Ovary (tissue), 9 donors: ENCODE measurements around the gene TMC8. TPM values are rescaled to one million over a fixed set of nuclear protein-coding genes. Genes with fewer than 3 reads are reported as not detected.

Experiments
- DNase-seq, 5 donors: peaks; one replicate each; pipeline ENCODE4 v3.0.0-alpha.2; 2019 to 2020
- H3K27ac ChIP-seq, 2 donors: fragments of 200-600 bp; one replicate each; pipeline versions ENCODE4 v1.5.1 to v1.8.0; 2019 to 2022
- H3K27me3 ChIP-seq: fragments of 200-600 bp; one replicate; pipeline ENCODE4 v1.8.0; 2022
- H3K36me3 ChIP-seq: fragments of 200-600 bp; sonication (generic); one replicate; pipeline ENCODE4 v1.5.1; 2019
- H3K4me1 ChIP-seq: one replicate; pipeline ENCODE4 v1.8.1; 2013; ENCODE audit warnings: mild to moderate bottlenecking, moderate library complexity; ENCODE audit not compliant: insufficient read depth
- H3K4me3 ChIP-seq: fragments of 200-600 bp; sonication (generic); one replicate; pipeline ENCODE4 v1.5.1; 2017
- H3K9me3 ChIP-seq, 2 donors: fragments of 200-600 bp in 1 of 2; sonication (generic) in 1 of 2; one replicate each; pipeline versions ENCODE4 v1.5.1 to v1.8.1; 2013 to 2019; ENCODE audit warnings: mild to moderate bottlenecking in 1 of 2, moderate library complexity in 1 of 2
- CTCF ChIP-seq, 3 donors: fragments of 450-650 bp in 2 of 3; fragments of 200-600 bp in 1 of 3; IDR thresholded peaks; one replicate each; pipeline versions ENCODE4 v1.5.1 to v1.8.0; 2016 to 2022; ENCODE audit warnings: antibody characterized with exemption in 3 of 3, mild to moderate bottlenecking in 1 of 3
- EP300 ChIP-seq: sonication (generic); formaldehyde crosslinking; IDR thresholded peaks from one replicate; pipeline ENCODE4 v1.6.1; 2017; ENCODE audit warnings: antibody characterized with exemption
- POLR2A ChIP-seq: fragments of 450-650 bp; IDR thresholded peaks from one replicate; pipeline ENCODE4 v1.6.1; 2017; ENCODE audit warnings: antibody characterized with exemption, mild to moderate bottlenecking, moderate library complexity
- WGBS, 3 donors: extraction: QIAGEN DNeasy Blood & Tissue Kit in 1 of 3; methylation state at CpG; one replicate each; pipeline versions ENCODE4 v1.1.5 to v1.1.7; 2013 to 2017; 5-methylcytosine and 5-hydroxymethylcytosine counted together
- intact Hi-C, 4 donors: fragments of 100-400 bp; cut with DNase I; formaldehyde crosslinking; loops; one replicate each; pipeline versions ENCODE4 v1.11.0 to v1.15.1; 2022 to 2023
- polyA plus RNA-seq, 2 donors: library from polyadenylated mRNA; stranded (reverse); fragments of 200-250 nt in 1 of 2; fragments of 350-450 nt in 1 of 2; fragmentation: Illumina TruSeq in 1 of 2; extraction: RNeasy Lipid Tissue Mini Kit (QIAGEN cat#74804) in 1 of 2; gene quantifications; one replicate each; pipeline ENCODE4 v1.2.3, GENCODE V29; 2013 to 2014
- total RNA-seq, 7 donors: library from RNA; depleted of rRNA in 2 of 7; stranded (reverse); fragments of >200 nt in 2 of 7; fragmentation: NEBNext Ultra II Directional in 3 of 7; extraction: Animal tissue kit (Norgen Biotek cat#: 25700) in 3 of 7; gene quantifications; one replicate each; pipeline versions ENCODE4 v1.1.0 to v1.2.4, GENCODE V29; 2016 to 2023
- donor health status: DM: no; HTN: no; CAD: no; lungs with moderate emphysema.
- donor health status: DM: no; HTN: no; CAD: no.
- donor health status: Bipolar disorder and iron deficiency.
- donor health status: DM: yes; HTN: yes; CAD: no.
- donor health status: DM: no; HTN: no; CAD: no.
- donor health status: DM: yes; HTN: yes; CAD: no.

Gene TMC8
- total and polyA plus RNA-seq, 9 donors: 0.94 to 4.2 (median 2.4) TPM

DNA sequence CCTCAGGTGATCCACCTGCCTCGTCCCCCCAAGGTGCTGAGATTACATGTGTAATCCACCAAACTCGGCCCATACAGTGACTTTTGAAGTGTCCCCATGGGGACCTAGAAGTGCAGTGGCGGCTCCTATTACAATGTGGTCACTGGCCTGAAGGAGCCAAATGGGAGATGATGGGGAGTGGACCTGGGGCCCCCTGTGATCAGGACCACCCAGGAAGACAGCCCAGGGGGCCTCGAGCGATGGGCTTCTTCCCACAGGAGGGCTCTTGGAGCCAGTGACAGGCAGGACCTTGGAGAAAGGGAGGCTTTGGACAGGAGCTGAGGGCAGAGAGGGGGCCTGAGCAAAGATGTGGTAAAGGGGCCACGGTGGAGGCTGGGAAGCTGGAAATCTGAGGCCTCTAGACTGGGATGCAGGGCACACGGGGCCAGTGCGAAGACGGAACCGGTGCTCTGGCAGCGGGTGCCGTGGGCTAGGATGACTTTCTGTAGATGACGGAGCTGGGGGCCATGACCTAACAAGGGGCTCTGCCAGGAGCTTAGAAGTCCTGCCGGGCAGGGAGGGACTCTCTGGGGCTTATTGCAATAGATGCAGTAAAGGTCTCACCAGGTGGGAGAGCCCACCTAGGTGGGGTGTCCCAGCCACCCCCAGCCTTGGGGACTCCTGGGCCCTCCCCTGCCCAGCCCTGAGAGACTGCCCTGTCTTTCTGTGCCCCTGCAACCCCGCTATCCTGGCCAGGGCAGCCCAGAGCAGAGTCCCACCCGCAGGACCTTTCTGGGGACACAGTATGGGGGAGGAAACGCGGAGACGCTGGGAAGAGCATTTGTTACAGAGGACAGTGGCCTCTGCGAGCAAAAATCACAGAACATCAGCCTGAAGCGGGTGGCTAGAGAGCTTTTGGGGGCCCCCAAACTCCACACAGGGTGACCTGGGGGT is 12.9 kb downstream of the TMC8 start:
- intact Hi-C loops: no loop called here

GRCh38 chr17:78144147-78144719 is 13.7 kb downstream of the TMC8 start:
- 22 to 23% (median 23%) methylated on average over 11 of the region's 11 CpGs for WGBS, 3 donors
- peak overlapping the region in 1 of 2 donors; percentile 52 for H3K27ac ChIP-seq
- H3K36me3 ChIP-seq: no peaks in the 10 kb centered on the region
- H3K27me3 ChIP-seq: no peaks in the 10 kb centered on the region
- no peak overlapping the region for H3K4me3 ChIP-seq
- intact Hi-C loops: no loop called here
- TF ChIP-seq CTCF (IDR thresholded peaks at IDR 0.05): peak in 1 of 3 donors; percentile 25
- TF ChIP-seq EP300: no peak
- peak; percentile 86 to 96 (median 92) for DNase-seq
- no peaks in the 10 kb centered on the region for H3K9me3 ChIP-seq
- peaks cover 21% of the 10 kb centered on the region for H3K4me1 ChIP-seq

More for the DNA sequence above, 12.9 kb downstream of the TMC8 start:
- no peak for TF ChIP-seq EP300
- no peak for TF ChIP-seq CTCF (IDR thresholded peaks at IDR 0.05)
- TF ChIP-seq POLR2A: no peak
- Histone ChIP-seq H3K4me1 (peaks cover 21% of the 10 kb centered on the region), H3K27ac (peak overlapping the region in 1 of 2 donors; percentile 52), H3K27me3 (no peaks in the 10 kb centered on the region), H3K36me3 (no peaks in the 10 kb centered on the region), H3K4me3 (no peak overlapping the region), H3K9me3 (no peaks in the 10 kb centered on the region)
- 89 to 90% (median 89%) methylated on average over 21 of the region's 21 CpGs for WGBS, 3 donors
- no peak for DNase-seq

DNA sequence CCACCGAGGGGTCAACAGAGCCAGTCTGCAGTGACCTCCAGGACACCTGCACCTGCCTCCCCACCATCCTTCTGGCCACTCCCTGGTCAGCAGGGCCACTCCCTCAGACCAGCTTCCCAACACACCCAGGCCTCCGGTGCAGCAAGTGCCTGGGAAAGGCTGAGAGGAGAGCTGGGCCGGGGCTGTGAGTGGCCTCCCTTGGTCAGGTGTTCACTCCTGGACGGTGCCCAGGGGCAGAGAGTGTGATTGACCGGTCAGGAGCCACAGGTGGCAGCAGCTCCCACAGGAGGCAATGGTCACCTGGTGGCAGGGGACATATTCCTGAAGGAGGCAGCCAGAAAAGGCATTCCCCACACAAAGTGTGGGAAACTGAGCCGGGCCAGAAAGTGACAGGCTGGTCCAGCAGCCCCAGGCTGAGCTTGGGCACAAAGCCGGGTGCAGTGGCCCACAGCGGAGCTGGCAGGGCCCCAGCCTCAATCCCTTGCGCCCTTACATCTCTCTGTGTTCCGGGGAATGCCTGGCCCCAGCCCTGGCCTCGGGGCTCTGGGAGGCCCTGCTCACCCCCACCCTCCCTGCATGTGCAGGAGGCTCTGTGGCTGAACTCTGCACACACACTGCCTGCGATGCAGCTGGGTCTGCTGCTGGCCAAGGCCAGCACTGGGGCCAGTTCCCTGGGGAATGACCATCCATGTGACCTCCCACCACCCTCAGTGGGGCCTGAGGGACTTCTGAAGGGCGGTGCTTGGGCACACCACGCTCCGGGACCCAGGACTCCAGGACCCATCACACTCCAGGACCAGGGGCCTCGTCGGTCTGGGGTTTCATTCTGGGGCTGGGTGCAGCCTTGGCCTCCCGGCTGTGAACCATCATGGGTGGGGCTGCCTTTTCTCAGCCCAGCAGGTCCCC is 14.4 kb downstream of the TMC8 start:
- WGBS, 3 donors: 22 to 45% (median 27%) methylated on average over 18 of the region's 18 CpGs
- TF ChIP-seq POLR2A (no peak), EP300 (no peak), CTCF (IDR thresholded peaks at IDR 0.05) (no peak)
- Histone ChIP-seq H3K27ac (peak overlapping the region; percentile 40 to 52), H3K36me3 (no peaks in the 10 kb centered on the region), H3K9me3 (no peaks in the 10 kb centered on the region), H3K4me1 (peaks cover 21% of the 10 kb centered on the region), H3K4me3 (no peak overlapping the region), H3K27me3 (no peaks in the 10 kb centered on the region)
- intact Hi-C loops: no loop called here
- peak; percentile 56 to 87 (median 80) for DNase-seq

DNA sequence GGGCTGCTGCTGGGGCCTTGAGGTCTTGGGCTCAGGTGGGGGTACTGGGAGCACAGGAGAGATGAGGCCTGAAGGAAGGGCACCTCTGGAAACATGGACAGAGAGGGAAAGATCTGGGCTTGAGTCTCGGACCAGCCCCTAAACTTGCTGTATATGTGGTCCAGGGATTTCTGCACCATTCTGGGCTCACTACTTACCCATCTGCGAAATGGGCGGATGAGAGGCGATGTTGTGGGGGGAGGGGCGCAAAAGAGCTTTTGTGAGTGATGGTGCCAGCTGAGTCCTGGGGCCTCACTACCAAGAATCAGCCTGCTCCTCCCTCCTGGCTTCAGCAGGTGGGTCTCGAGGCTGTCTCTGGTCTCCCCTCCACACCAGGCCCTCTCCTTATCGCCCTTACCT is 15.9 kb downstream of the TMC8 start:
- DNase-seq: peak in 1 of 5 donors; percentile 26
- Histone ChIP-seq H3K27me3 (no peaks in the 10 kb centered on the region), H3K27ac (peak overlapping the region in 1 of 2 donors; percentile 52), H3K4me1 (peaks cover 21% of the 10 kb centered on the region), H3K36me3 (no peaks in the 10 kb centered on the region), H3K4me3 (no peak overlapping the region), H3K9me3 (no peaks in the 10 kb centered on the region)
- TF ChIP-seq CTCF (IDR thresholded peaks at IDR 0.05) (no peak), EP300 (no peak), POLR2A (no peak)
- intact Hi-C loops: no loop called here
- WGBS, 3 donors: 91 to 99% (median 97%) methylated on average over 7 of the region's 7 CpGs
